Measurements from ENCODE around the gene NXF3. TPM values are rescaled to one million over a fixed set of nuclear protein-coding genes. Genes with fewer than 3 reads are reported as not detected.
A peak's percentile ranks its signal among the peaks of the same experiment; 100 is the strongest.
"Not testable (repeated sequence)": the region's sequence is repeated elsewhere in the genome, so short reads cannot be mapped to it uniquely, and the experiment has no call there.

The NXF3 gene
- total RNA-seq, 1 experiment from 2014 or later = not detected

DNA sequence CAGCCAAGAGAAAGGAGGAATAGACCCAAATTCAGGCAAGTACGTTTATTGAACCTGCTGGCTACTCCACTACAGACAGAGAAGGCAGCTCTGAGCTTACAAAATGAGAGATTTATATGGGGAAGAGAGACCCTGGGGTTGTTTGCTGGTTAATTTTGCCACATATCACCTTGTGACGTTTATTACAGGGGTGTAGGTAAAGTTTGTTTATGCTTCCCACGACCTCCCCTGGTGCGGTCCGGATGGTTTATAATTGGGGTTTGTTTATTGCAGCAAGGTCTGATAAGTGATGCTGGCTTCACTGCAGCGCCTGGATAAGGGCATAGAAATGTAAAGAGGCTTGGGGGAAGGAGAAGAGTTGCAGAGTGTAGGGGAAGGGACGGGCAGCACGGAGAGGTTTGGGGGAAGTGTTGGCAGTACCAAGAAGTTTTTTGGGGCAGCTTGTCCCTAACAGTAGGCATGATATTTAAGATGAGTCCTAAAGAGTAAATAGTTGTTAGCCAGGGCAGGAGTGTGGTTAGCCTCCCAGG is 41.6 kb downstream of the NXF3 start:
- H3T11ph ChIP-seq (ENCODE audit: low read length) = no peak overlapping the region
- peaks cover 76 to 77% of the 10 kb centered on the region in 2 experiments for H3K9me3 Mint-ChIP-seq
- H2BK12ac ChIP-seq (ENCODE audit: insufficient read length, low read depth, low read length) = no peak overlapping the region
- peak overlapping the region in 1 of 3 experiments; percentile 29; a peak in 1 of 7 replicates for H3K27ac Mint-ChIP-seq
- no CpG with 5 or more reads among the region's 8 CpGs for WGBS (ENCODE audit: extremely low coverage, insufficient read length, low lambda C conversion rate)
- H2BK5ac ChIP-seq (ENCODE audit: insufficient read length, low read length) = no peak overlapping the region
- no peak overlapping the region for H4K91ac ChIP-seq (ENCODE audit: insufficient read length, low read depth, low read length)
- no peak overlapping the region for H3K23ac ChIP-seq (ENCODE audit: insufficient read length, low read depth, low read length)
- H3K27me3 ChIP-seq (ENCODE audit: insufficient read depth, low read length) = no peaks in the 10 kb centered on the region
- H2AK5ac ChIP-seq (ENCODE audit: insufficient read length, low read length) = no peak overlapping the region
- no peaks in the 10 kb centered on the region for H3K9me3 ChIP-seq (ENCODE audit: control insufficient read depth, low read depth, low read length)
- peaks cover 6 to 9% of the 10 kb centered on the region in 2 experiments for H3K4me1 Mint-ChIP-seq
- no peak overlapping the region for H3K14ac ChIP-seq (ENCODE audit: insufficient read depth, low read length)
- H3K36me3 Mint-ChIP-seq (ENCODE audit: insufficient read depth in 1 of 3, low read depth in 3 of 3) = peaks cover 5 to 8% (median 8%) of the 10 kb centered on the region in 3 experiments; a peak in 4 of 7 replicates
- no peaks in the 10 kb centered on the region for H4K20me1 ChIP-seq (ENCODE audit: control insufficient read depth, insufficient read depth, insufficient read length)
- no peak overlapping the region for H4K5ac ChIP-seq (ENCODE audit: insufficient read length, low read depth, low read length)
- no peak overlapping the region for H3K18ac ChIP-seq (ENCODE audit: insufficient read length, low read depth, low read length)
- H3K27me3 Mint-ChIP-seq (ENCODE audit: low read depth) = no peaks in the 10 kb centered on the region
- H3K4me1 ChIP-seq (ENCODE audit: insufficient read depth, low read length) = no peaks in the 10 kb centered on the region
- peak overlapping the region in 1 of 2 experiments; percentile 72; a peak in 3 of 5 replicates for H3K4me3 Mint-ChIP-seq
- no peak overlapping the region for H3K27ac ChIP-seq (ENCODE audit: insufficient read length, low read depth, low read length)
- H2BK120ac ChIP-seq (ENCODE audit: low read depth, low read length, poor library complexity, severe bottlenecking) = no peak overlapping the region
- H3K4ac ChIP-seq (ENCODE audit: low read depth, low read length) = no peak overlapping the region
- H3K79me1 ChIP-seq (ENCODE audit: insufficient read depth, low read depth, low read length, poor library complexity, severe bottlenecking) = no peaks in the 10 kb centered on the region
- DNase-seq = no peak
- H3K79me2 ChIP-seq (ENCODE audit: insufficient read depth, low read length) = no peaks in the 10 kb centered on the region
- no peak overlapping the region for H4K8ac ChIP-seq (replicated peaks; ENCODE audit: insufficient read length, low read depth, low read length)
- H2AFZ ChIP-seq (ENCODE audit: low read length) = no peak overlapping the region
- no peaks in the 10 kb centered on the region for H3K23me2 ChIP-seq (ENCODE audit: insufficient read length, low read depth, low read length, poor library complexity, severe bottlenecking)
- no peak overlapping the region for H3K56ac ChIP-seq (ENCODE audit: insufficient read length, low read depth, low read length)
- H3K9ac ChIP-seq (ENCODE audit: extremely low read depth, insufficient read length, low read length) = no peak overlapping the region
- no peak overlapping the region for H2BK20ac ChIP-seq (ENCODE audit: low read depth, low read length, poor library complexity, severe bottlenecking)
- H2BK15ac ChIP-seq (ENCODE audit: low read depth, low read length) = no peak overlapping the region
- H3K4me2 ChIP-seq (ENCODE audit: insufficient read depth, insufficient read length, low read length) = no peak overlapping the region
- TF ChIP-seq, protein P1, sequence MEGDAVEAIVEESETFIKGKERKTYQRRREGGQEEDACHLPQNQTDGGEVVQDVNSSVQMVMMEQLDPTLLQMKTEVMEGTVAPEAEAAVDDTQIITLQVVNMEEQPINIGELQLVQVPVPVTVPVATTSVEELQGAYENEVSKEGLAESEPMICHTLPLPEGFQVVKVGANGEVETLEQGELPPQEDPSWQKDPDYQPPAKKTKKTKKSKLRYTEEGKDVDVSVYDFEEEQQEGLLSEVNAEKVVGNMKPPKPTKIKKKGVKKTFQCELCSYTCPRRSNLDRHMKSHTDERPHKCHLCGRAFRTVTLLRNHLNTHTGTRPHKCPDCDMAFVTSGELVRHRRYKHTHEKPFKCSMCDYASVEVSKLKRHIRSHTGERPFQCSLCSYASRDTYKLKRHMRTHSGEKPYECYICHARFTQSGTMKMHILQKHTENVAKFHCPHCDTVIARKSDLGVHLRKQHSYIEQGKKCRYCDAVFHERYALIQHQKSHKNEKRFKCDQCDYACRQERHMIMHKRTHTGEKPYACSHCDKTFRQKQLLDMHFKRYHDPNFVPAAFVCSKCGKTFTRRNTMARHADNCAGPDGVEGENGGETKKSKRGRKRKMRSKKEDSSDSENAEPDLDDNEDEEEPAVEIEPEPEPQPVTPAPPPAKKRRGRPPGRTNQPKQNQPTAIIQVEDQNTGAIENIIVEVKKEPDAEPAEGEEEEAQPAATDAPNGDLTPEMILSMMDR (conservative IDR thresholded peaks at IDR 0.05) = no peak

DNA sequence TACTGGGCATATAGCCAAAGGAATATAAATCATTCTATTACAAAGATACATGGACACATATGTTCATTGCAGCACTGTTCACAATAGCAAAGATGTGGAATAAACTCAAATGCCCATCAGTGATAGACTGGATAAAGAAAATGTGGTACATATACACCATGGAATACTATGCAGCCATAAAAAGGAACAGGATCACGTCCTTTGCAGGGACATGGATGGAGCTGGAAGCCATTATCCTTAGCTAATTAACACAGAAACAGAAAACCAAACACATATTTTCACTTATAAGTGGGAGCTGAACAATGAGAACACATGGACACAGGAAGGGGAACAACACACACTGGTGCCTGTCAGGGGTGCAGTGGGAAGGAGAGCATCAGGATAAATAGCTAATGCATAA is 59.6 kb downstream of the NXF3 start:
- not testable (repeated sequence) for H2BK5ac ChIP-seq (ENCODE audit: insufficient read length, low read length); H3K27ac Mint-ChIP-seq; H4K91ac ChIP-seq (ENCODE audit: insufficient read length, low read depth, low read length); H3K4me1 Mint-ChIP-seq; H3K14ac ChIP-seq (ENCODE audit: insufficient read depth, low read length); H3K4me1 ChIP-seq (ENCODE audit: insufficient read depth, low read length); H2BK15ac ChIP-seq (ENCODE audit: low read depth, low read length); H2BK120ac ChIP-seq (ENCODE audit: low read depth, low read length, poor library complexity, severe bottlenecking); H3K4ac ChIP-seq (ENCODE audit: low read depth, low read length); H3K23ac ChIP-seq (ENCODE audit: insufficient read length, low read depth, low read length); H2BK20ac ChIP-seq (ENCODE audit: low read depth, low read length, poor library complexity, severe bottlenecking); H3K79me2 ChIP-seq (ENCODE audit: insufficient read depth, low read length); H4K20me1 ChIP-seq (ENCODE audit: control insufficient read depth, insufficient read depth, insufficient read length); H4K8ac ChIP-seq (replicated peaks; ENCODE audit: insufficient read length, low read depth, low read length); H3K79me1 ChIP-seq (ENCODE audit: insufficient read depth, low read depth, low read length, poor library complexity, severe bottlenecking); H4K5ac ChIP-seq (ENCODE audit: insufficient read length, low read depth, low read length); H3K27me3 Mint-ChIP-seq (ENCODE audit: low read depth); DNase-seq; H3T11ph ChIP-seq (ENCODE audit: low read length); H3K27ac ChIP-seq (ENCODE audit: insufficient read length, low read depth, low read length); H3K4me2 ChIP-seq (ENCODE audit: insufficient read depth, insufficient read length, low read length); H3K9ac ChIP-seq (ENCODE audit: extremely low read depth, insufficient read length, low read length); H2BK12ac ChIP-seq (ENCODE audit: insufficient read length, low read depth, low read length); H3K23me2 ChIP-seq (ENCODE audit: insufficient read length, low read depth, low read length, poor library complexity, severe bottlenecking); H3K56ac ChIP-seq (ENCODE audit: insufficient read length, low read depth, low read length); H3K18ac ChIP-seq (ENCODE audit: insufficient read length, low read depth, low read length); H3K4me3 Mint-ChIP-seq; H2AFZ ChIP-seq (ENCODE audit: low read length); H3K27me3 ChIP-seq (ENCODE audit: insufficient read depth, low read length); H2AK5ac ChIP-seq (ENCODE audit: insufficient read length, low read length); H3K36me3 Mint-ChIP-seq (ENCODE audit: insufficient read depth in 1 of 3, low read depth in 3 of 3)
- no CpG with 5 or more reads among the region's 1 CpG for WGBS (ENCODE audit: extremely low coverage, insufficient read length, low lambda C conversion rate)
- peaks cover 54 to 55% of the 10 kb centered on the region in 2 experiments for H3K9me3 Mint-ChIP-seq
- H3K9me3 ChIP-seq (ENCODE audit: control insufficient read depth, low read depth, low read length) = peaks cover 21% of the 10 kb centered on the region
